WTC11 (cell line): Measurements from ENCODE around the gene KIAA0408. TPM values are rescaled to one million over a fixed set of nuclear protein-coding genes. Genes with fewer than 3 reads are reported as not detected.

Source experiments
- ATAC-seq: fragments of 200-7000 bp; cut with Tn5 transposase; 2 replicates; pipeline ENCODE4 v1.10.0; 2021; ENCODE audit warnings: mild to moderate bottlenecking, moderate library complexity
- CTCF ChIA-PET: fragments of 300-600 bp; sonication (Branson Sonifier 250); formaldehyde crosslinking; loops from one replicate; lab custom pipeline; 2021; ENCODE audit warnings: antibody characterized with exemption; lab: Charles Lee
- POLR2A ChIA-PET: fragments of 350-600 bp; sonication (Branson Sonifier 250); formaldehyde crosslinking; loops from one replicate; lab custom pipeline; 2021; ENCODE audit warnings: antibody characterized with exemption; lab: Charles Lee
- DNase-seq: peaks from one replicate; pipeline ENCODE4 v3.0.0; 2021; ENCODE audit warnings: low spot score
- H3K27ac Mint-ChIP-seq: 2 replicates; pipeline ENCODE4 v1.8.0; 2021; ENCODE audit warnings: mixed read lengths
- H3K27me3 Mint-ChIP-seq: 2 replicates; pipeline ENCODE4 v1.8.0; 2021; ENCODE audit warnings: low read depth, mild to moderate bottlenecking, moderate library complexity, mixed read lengths
- H3K36me3 Mint-ChIP-seq: 2 replicates; pipeline ENCODE4 v1.8.0; 2021; ENCODE audit warnings: mixed read lengths
- H3K4me1 Mint-ChIP-seq: 2 replicates; pipeline ENCODE4 v1.8.0; 2022; ENCODE audit warnings: mixed read lengths
- H3K4me3 Mint-ChIP-seq: 2 replicates; pipeline ENCODE4 v1.8.0; 2021; ENCODE audit warnings: mild to moderate bottlenecking, moderate library complexity, mixed read lengths
- H3K9me3 Mint-ChIP-seq: 2 replicates; pipeline ENCODE4 v1.8.0; 2021; ENCODE audit warnings: mixed read lengths
- ATF6 ChIP-seq: sonication (generic); formaldehyde crosslinking; IDR thresholded peaks from 2 replicates; pipeline ENCODE4 v1.8.1; 2023; ENCODE audit warnings: mild to moderate bottlenecking, missing genetic modification reagents
- FOXJ3 ChIP-seq: sonication (generic); formaldehyde crosslinking; IDR thresholded peaks from 2 replicates; pipeline ENCODE4 v1.9.0; 2021; ENCODE audit warnings: missing genetic modification reagents, mild to moderate bottlenecking, borderline replicate concordance
- FOXP1 ChIP-seq: sonication (generic); formaldehyde crosslinking; IDR thresholded peaks from 2 replicates; pipeline ENCODE4 v1.8.0; 2022; ENCODE audit warnings: missing genetic modification reagents, mild to moderate bottlenecking, moderate library complexity, borderline replicate concordance
- JAZF1 ChIP-seq: fragments of 250-450 bp; sonication (Bioruptor Pico); IDR thresholded peaks from 2 replicates; pipeline ENCODE4 v1.9.0; 2021; ENCODE audit warnings: moderate library complexity, mild to moderate bottlenecking, inconsistent platforms
- KAT7 ChIP-seq: sonication (generic); formaldehyde crosslinking; IDR thresholded peaks from 2 replicates; pipeline ENCODE4 v1.8.1; 2023; ENCODE audit warnings: missing genetic modification reagents, mild to moderate bottlenecking, borderline replicate concordance
- MXD4 ChIP-seq: fragments of 250-450 bp; sonication (Bioruptor Pico); IDR thresholded peaks from 2 replicates; pipeline ENCODE4 v1.8.0; 2021; ENCODE audit warnings: mild to moderate bottlenecking, moderate library complexity, borderline replicate concordance
- MYBL2 ChIP-seq: sonication (generic); formaldehyde crosslinking; IDR thresholded peaks from 2 replicates; pipeline ENCODE4 v1.8.1; 2023; ENCODE audit warnings: mild to moderate bottlenecking, moderate library complexity, missing genetic modification reagents
- NFE2L1 ChIP-seq: sonication (generic); formaldehyde crosslinking; IDR thresholded peaks from 2 replicates; pipeline ENCODE4 v1.8.1; 2023; ENCODE audit warnings: missing genetic modification reagents
- NR1H2 ChIP-seq: sonication (generic); formaldehyde crosslinking; IDR thresholded peaks from 2 replicates; pipeline ENCODE4 v1.9.0; 2021; ENCODE audit warnings: mild to moderate bottlenecking, moderate library complexity, missing genetic modification reagents
- NR2C2 ChIP-seq: sonication (generic); formaldehyde crosslinking; IDR thresholded peaks from 2 replicates; pipeline ENCODE4 v1.8.0; 2022; ENCODE audit warnings: mild to moderate bottlenecking, missing genetic modification reagents
- SOX15 ChIP-seq: fragments of 250-450 bp; sonication (Bioruptor Pico); IDR thresholded peaks from 2 replicates; pipeline ENCODE4 v1.9.0; 2021; ENCODE audit warnings: mild to moderate bottlenecking
- SP1 ChIP-seq: sonication (generic); formaldehyde crosslinking; conservative IDR thresholded peaks from 2 replicates; pipeline ENCODE4 v1.8.1; 2022; ENCODE audit warnings: missing genetic modification reagents
- TP53 ChIP-seq: sonication (generic); formaldehyde crosslinking; IDR thresholded peaks from 2 replicates; pipeline ENCODE4 v1.8.1; 2023; ENCODE audit warnings: mild to moderate bottlenecking, missing genetic modification reagents
- USF2 ChIP-seq: sonication (generic); formaldehyde crosslinking; IDR thresholded peaks from 2 replicates; pipeline ENCODE4 v1.8.1; 2023; ENCODE audit warnings: mild to moderate bottlenecking, missing genetic modification reagents, moderate library complexity
- ZBTB21 ChIP-seq: sonication (generic); formaldehyde crosslinking; IDR thresholded peaks from 2 replicates; pipeline ENCODE4 v1.8.1; 2023; ENCODE audit warnings: mild to moderate bottlenecking, missing genetic modification reagents, borderline replicate concordance
- ZNF219 ChIP-seq: sonication (generic); formaldehyde crosslinking; IDR thresholded peaks from 2 replicates; pipeline ENCODE4 v1.8.0; 2023; ENCODE audit warnings: missing genetic modification reagents, mild to moderate bottlenecking, borderline replicate concordance
- ZNF416 ChIP-seq: fragments of 250-450 bp; sonication (Bioruptor Pico); IDR thresholded peaks from 2 replicates; pipeline ENCODE4 v1.9.0; 2021; ENCODE audit warnings: mild to moderate bottlenecking, inconsistent platforms
- ZNF512 ChIP-seq: sonication (generic); formaldehyde crosslinking; IDR thresholded peaks from 2 replicates; pipeline ENCODE4 v1.8.1; 2022; ENCODE audit warnings: missing genetic modification reagents, borderline replicate concordance
- ZNF671 ChIP-seq: fragments of 250-450 bp; sonication (Bioruptor Pico); IDR thresholded peaks from 2 replicates; pipeline ENCODE4 v1.8.0; 2021; ENCODE audit warnings: mild to moderate bottlenecking
- total RNA-seq: library from RNA; stranded (reverse); gene quantifications from 3 replicates; pipeline ENCODE4 v1.2.3, GENCODE V29; 2021
- TF ChIP-seq, protein P1 (sequence below): fragments of 250-450 bp; sonication (Bioruptor Pico); conservative IDR thresholded peaks from 2 replicates; pipeline ENCODE4 v1.9.0; 2021; ENCODE audit warnings: mild to moderate bottlenecking
- TF ChIP-seq, protein P2 (sequence below): sonication (generic); formaldehyde crosslinking; IDR thresholded peaks from 2 replicates; pipeline ENCODE4 v1.8.1; 2023; ENCODE audit warnings: mild to moderate bottlenecking, missing genetic modification reagents, moderate library complexity
- TF ChIP-seq, protein P3 (sequence below): sonication (generic); formaldehyde crosslinking; IDR thresholded peaks from 2 replicates; pipeline ENCODE4 v1.8.0; 2023; ENCODE audit warnings: mild to moderate bottlenecking, missing genetic modification reagents

The KIAA0408 gene
- total RNA-seq, 1 experiment from 2014 or later: 12.2 TPM

- TF ChIP-seq ZBTB21 (CRISPR knock-in tag): no peak
- TF ChIP-seq, all 79 proteins: peak for 0
Observed at GRCh38 chr6:127447780-127448179, 11.4 kb downstream of the KIAA0408 start (continued).

DNA sequence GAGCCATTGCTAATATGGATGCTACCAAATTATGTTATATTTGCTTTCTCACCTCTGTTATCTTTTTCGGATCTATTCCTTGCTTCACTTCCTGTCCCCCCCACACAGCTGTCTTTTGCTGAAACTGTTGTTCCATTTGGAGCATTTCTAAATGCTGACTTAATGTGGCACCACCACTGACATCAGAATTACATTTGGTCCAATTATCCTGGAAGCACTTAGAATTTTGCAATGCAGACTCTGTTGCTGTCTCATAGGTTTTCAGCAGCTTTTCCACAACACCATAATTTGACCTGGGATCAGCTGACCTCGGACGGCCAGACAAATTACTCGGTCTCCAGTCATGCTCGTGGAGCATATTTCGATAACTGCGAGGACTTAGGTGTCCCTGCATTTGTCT is 12.8 kb downstream of the KIAA0408 start:
- no peaks in the 10 kb centered on the region for H3K27me3 Mint-ChIP-seq
- ChIA-PET POLR2A (no interaction called here), CTCF (no interaction called here)
- no peaks in the 10 kb centered on the region for H3K9me3 Mint-ChIP-seq
- DNase-seq (no peak), ATAC-seq (no peak)
- peaks cover 29% of the 10 kb centered on the region for H3K36me3 Mint-ChIP-seq
- no peak overlapping the region for H3K27ac Mint-ChIP-seq
- no peak overlapping the region for H3K4me3 Mint-ChIP-seq
- H3K4me1 Mint-ChIP-seq: peaks cover 7% of the 10 kb centered on the region
- no peak for TF ChIP-seq ZNF219 (CRISPR knock-in tag)
- no peak for TF ChIP-seq JAZF1 (CRISPR knock-in tag)
- TF ChIP-seq MXD4 (CRISPR knock-in tag): no peak

DNA sequence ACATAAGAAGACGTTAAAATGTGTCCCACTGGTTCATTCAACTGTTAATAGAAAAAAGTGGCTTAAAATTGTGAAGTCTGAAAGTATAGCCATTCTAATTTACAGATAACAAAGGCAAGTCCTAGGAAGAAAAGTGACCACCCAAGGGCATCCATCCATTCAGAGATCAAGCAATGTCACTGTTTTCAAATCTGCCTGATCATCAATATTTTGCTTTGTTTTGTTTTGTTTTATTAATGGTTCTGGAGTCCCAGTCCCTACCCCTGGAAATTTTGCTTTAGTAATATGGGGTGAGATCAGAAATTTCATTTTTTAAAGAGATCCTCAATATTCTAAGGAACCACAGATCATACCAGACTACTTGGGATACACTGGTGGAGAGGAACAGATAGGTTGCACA is 17.3 kb downstream of the KIAA0408 start:
- Mint-ChIP-seq H3K36me3 (peaks cover 6% of the 10 kb centered on the region), H3K27me3 (no peaks in the 10 kb centered on the region), H3K27ac (no peak overlapping the region), H3K4me3 (no peak overlapping the region), H3K9me3 (no peaks in the 10 kb centered on the region), H3K4me1 (no peaks in the 10 kb centered on the region)
- DNase-seq: no peak
- TF ChIP-seq FOXJ3 (no peak), MXD4 (CRISPR knock-in tag) (no peak), ZBTB21 (CRISPR knock-in tag) (no peak), MYBL2 (CRISPR knock-in tag) (no peak), NR2C2 (no peak), SP1 (CRISPR knock-in tag) (no peak), ZNF512 (CRISPR knock-in tag) (no peak), USF2 (CRISPR knock-in tag) (no peak)
- TF ChIP-seq, protein P1, sequence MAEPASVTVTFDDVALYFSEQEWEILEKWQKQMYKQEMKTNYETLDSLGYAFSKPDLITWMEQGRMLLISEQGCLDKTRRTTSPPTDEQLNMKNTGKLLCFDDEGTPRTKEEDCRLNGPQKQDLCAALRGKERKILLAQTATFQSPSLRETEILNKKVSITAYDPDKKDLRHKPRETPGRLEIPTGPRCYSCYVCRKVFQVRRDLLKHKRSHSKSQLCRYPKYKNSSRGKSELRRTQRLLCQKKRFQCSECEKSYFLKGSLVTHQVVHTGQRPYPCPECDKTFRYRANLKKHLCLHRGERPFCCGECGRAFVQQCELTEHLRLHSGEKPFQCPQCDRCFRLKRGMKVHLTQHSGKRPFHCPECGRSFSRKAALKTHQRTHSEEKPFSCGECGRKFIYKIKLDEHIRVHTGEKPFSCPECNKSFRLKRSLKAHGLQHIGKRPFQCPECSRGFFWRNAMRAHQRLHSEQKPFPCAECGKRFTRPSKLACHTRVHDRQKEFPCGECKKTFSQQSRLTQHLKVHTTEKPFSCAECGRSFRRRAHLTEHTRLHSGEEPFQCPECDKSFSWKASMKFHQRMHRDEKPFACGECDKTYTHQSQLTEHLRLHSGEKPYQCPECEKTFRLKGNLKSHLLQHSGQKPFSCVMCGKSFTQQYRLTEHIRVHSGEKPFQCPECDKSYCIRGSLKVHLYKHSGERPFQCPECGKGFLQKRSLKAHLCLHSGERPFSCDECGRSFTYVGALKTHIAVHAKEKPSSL (CRISPR knock-in tag): no peak
- no peak for ATAC-seq
- POLR2A ChIA-PET: no interaction called here
- CTCF ChIA-PET: no interaction called here

- no peak for DNase-seq
- Mint-ChIP-seq H3K4me1 (no peaks in the 10 kb centered on the region), H3K27ac (no peak overlapping the region), H3K9me3 (no peaks in the 10 kb centered on the region), H3K4me3 (no peak overlapping the region)
- CTCF ChIA-PET: no interaction called here
- TF ChIP-seq ZNF219 (CRISPR knock-in tag): no peak
- TF ChIP-seq, protein P2, sequence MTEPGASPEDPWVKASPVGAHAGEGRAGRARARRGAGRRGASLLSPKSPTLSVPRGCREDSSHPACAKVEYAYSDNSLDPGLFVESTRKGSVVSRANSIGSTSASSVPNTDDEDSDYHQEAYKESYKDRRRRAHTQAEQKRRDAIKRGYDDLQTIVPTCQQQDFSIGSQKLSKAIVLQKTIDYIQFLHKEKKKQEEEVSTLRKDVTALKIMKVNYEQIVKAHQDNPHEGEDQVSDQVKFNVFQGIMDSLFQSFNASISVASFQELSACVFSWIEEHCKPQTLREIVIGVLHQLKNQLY (CRISPR knock-in tag): no peak
- no peak for TF ChIP-seq NR1H2 (CRISPR knock-in tag)
- TF ChIP-seq, protein P3, sequence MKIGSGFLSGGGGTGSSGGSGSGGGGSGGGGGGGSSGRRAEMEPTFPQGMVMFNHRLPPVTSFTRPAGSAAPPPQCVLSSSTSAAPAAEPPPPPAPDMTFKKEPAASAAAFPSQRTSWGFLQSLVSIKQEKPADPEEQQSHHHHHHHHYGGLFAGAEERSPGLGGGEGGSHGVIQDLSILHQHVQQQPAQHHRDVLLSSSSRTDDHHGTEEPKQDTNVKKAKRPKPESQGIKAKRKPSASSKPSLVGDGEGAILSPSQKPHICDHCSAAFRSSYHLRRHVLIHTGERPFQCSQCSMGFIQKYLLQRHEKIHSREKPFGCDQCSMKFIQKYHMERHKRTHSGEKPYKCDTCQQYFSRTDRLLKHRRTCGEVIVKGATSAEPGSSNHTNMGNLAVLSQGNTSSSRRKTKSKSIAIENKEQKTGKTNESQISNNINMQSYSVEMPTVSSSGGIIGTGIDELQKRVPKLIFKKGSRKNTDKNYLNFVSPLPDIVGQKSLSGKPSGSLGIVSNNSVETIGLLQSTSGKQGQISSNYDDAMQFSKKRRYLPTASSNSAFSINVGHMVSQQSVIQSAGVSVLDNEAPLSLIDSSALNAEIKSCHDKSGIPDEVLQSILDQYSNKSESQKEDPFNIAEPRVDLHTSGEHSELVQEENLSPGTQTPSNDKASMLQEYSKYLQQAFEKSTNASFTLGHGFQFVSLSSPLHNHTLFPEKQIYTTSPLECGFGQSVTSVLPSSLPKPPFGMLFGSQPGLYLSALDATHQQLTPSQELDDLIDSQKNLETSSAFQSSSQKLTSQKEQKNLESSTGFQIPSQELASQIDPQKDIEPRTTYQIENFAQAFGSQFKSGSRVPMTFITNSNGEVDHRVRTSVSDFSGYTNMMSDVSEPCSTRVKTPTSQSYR (CRISPR knock-in tag): no peak
- no peak for TF ChIP-seq TP53
- TF ChIP-seq ZNF416: no peak
- no peak for TF ChIP-seq SOX15 (CRISPR knock-in tag)
- no peak for TF ChIP-seq NFE2L1 (CRISPR knock-in tag)
- no peak for TF ChIP-seq ZNF671 (CRISPR knock-in tag)
- TF ChIP-seq FOXP1: no peak
- TF ChIP-seq ATF6 (CRISPR knock-in tag): no peak
- no peak for TF ChIP-seq KAT7 (CRISPR knock-in tag)
- TF ChIP-seq, all 79 proteins: peak for 0
- POLR2A ChIA-PET: no interaction called here
- ATAC-seq: no peak
- Mint-ChIP-seq H3K36me3 (no peaks in the 10 kb centered on the region; the same call in 1 of the 2 replicates), H3K27me3 (no peaks in the 10 kb centered on the region)
Observed at GRCh38 chr6:127439718-127440117, 19.5 kb downstream of the KIAA0408 start.
